Suprapubic skin (tissue), 4 donors: ENCODE results near the gene HSD17B1. TPM values are rescaled to one million over a fixed set of nuclear protein-coding genes. Genes with fewer than 3 reads are reported as not detected.
A peak's percentile ranks its signal among the peaks of the same experiment; 100 is the strongest.

Source experiments
- DNase-seq, 2 donors: peaks; one replicate each; pipeline ENCODE4 v3.0.0-alpha.2; 2019; ENCODE audit warnings: low spot score in 2 of 2
- H3K27ac ChIP-seq: fragments of 200-600 bp; sonication (generic); one replicate; pipeline ENCODE4 v1.5.1; 2019
- H3K27me3 ChIP-seq: fragments of 200-600 bp; sonication (generic); one replicate; pipeline ENCODE4 v1.5.1; 2019
- H3K36me3 ChIP-seq: fragments of 200-600 bp; sonication (generic); one replicate; pipeline ENCODE4 v1.5.1; 2019
- H3K4me1 ChIP-seq: fragments of 200-600 bp; sonication (generic); one replicate; pipeline ENCODE4 v1.5.1; 2019
- H3K4me3 ChIP-seq: fragments of 200-600 bp; sonication (generic); one replicate; pipeline ENCODE4 v1.5.1; 2019; ENCODE audit warnings: mild to moderate bottlenecking
- H3K9me3 ChIP-seq: fragments of 200-600 bp; sonication (generic); one replicate; pipeline ENCODE4 v1.5.1; 2019
- EP300 ChIP-seq: sonication (generic); formaldehyde crosslinking; IDR thresholded peaks from one replicate; pipeline ENCODE4 v1.6.1; 2017; ENCODE audit warnings: antibody characterized with exemption
- POLR2A ChIP-seq, 2 donors: fragments of 450-650 bp; IDR thresholded peaks; one replicate each; pipeline ENCODE4 v1.6.1; 2017; ENCODE audit warnings: antibody characterized with exemption in 2 of 2, mild to moderate bottlenecking in 2 of 2, moderate library complexity in 2 of 2
- POLR2AphosphoS5 ChIP-seq, 3 donors: sonication (generic); formaldehyde crosslinking; IDR thresholded peaks; one replicate each; pipeline ENCODE4 v1.6.1; 2017; ENCODE audit warnings: antibody characterized with exemption in 3 of 3
- WGBS: methylation state at CpG from one replicate; pipeline ENCODE4 v1.1.5; 2018; 5-methylcytosine and 5-hydroxymethylcytosine counted together
- total RNA-seq, 4 donors: library from RNA; depleted of rRNA; stranded (reverse); fragments of >200 nt; gene quantifications; one replicate each; pipeline ENCODE4 v1.1.0, GENCODE V29; 2016
- TF ChIP-seq, protein P1 (sequence below), 2 donors: fragments of 200-600 bp in 1 of 2; fragments of 450-650 bp in 1 of 2; sonication (generic) in 1 of 2; IDR thresholded peaks; one replicate each; pipeline ENCODE4 v1.5.1; 2016 to 2019; ENCODE audit warnings: antibody characterized with exemption in 2 of 2, mild to moderate bottlenecking in 1 of 2, moderate library complexity in 1 of 2

HSD17B1 gene
- total RNA-seq, 4 donors from 2014 or later = 1.2 to 8.8 (median 3.2) TPM

GRCh38 chr17:42517516-42517915, 35.2 kb upstream of the HSD17B1 start:
- no peaks in the 10 kb centered on the region for H3K9me3 ChIP-seq
- peak overlapping the region; percentile 87 for H3K27ac ChIP-seq
- DNase-seq = peak; percentile 94 to 95
- no peaks in the 10 kb centered on the region for H3K27me3 ChIP-seq
- TF ChIP-seq EP300 = no peak
- TF ChIP-seq, protein P1, sequence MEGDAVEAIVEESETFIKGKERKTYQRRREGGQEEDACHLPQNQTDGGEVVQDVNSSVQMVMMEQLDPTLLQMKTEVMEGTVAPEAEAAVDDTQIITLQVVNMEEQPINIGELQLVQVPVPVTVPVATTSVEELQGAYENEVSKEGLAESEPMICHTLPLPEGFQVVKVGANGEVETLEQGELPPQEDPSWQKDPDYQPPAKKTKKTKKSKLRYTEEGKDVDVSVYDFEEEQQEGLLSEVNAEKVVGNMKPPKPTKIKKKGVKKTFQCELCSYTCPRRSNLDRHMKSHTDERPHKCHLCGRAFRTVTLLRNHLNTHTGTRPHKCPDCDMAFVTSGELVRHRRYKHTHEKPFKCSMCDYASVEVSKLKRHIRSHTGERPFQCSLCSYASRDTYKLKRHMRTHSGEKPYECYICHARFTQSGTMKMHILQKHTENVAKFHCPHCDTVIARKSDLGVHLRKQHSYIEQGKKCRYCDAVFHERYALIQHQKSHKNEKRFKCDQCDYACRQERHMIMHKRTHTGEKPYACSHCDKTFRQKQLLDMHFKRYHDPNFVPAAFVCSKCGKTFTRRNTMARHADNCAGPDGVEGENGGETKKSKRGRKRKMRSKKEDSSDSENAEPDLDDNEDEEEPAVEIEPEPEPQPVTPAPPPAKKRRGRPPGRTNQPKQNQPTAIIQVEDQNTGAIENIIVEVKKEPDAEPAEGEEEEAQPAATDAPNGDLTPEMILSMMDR (IDR thresholded peaks at IDR 0.05) = peak; percentile 87 to 91
- TF ChIP-seq POLR2AphosphoS5 (IDR thresholded peaks at IDR 0.05) = no peak
- no peak for TF ChIP-seq POLR2A (IDR thresholded peaks at IDR 0.05)
- 10% methylated on average over 9 of the region's 9 CpGs for WGBS
- H3K4me3 ChIP-seq = no peak overlapping the region
- H3K4me1 ChIP-seq = peaks cover 58% of the 10 kb centered on the region
- H3K36me3 ChIP-seq = peaks cover 44% of the 10 kb centered on the region

GRCh38 chr17:42518046-42518754, 34.5 kb upstream of the HSD17B1 start:
- TF ChIP-seq EP300 (no peak), POLR2AphosphoS5 (IDR thresholded peaks at IDR 0.05) (peak in 1 of 3 donors; percentile 5), POLR2A (IDR thresholded peaks at IDR 0.05) (no peak)
- TF ChIP-seq, protein P1 (IDR thresholded peaks at IDR 0.05) = no peak
- Histone ChIP-seq H3K9me3 (no peaks in the 10 kb centered on the region), H3K27ac (peak overlapping the region; percentile 87), H3K27me3 (no peaks in the 10 kb centered on the region), H3K36me3 (peaks cover 50% of the 10 kb centered on the region), H3K4me1 (peaks cover 59% of the 10 kb centered on the region), H3K4me3 (no peak overlapping the region)
- WGBS = 15% methylated on average over 9 of the region's 9 CpGs
- peak; percentile 90 to 91 for DNase-seq

DNA sequence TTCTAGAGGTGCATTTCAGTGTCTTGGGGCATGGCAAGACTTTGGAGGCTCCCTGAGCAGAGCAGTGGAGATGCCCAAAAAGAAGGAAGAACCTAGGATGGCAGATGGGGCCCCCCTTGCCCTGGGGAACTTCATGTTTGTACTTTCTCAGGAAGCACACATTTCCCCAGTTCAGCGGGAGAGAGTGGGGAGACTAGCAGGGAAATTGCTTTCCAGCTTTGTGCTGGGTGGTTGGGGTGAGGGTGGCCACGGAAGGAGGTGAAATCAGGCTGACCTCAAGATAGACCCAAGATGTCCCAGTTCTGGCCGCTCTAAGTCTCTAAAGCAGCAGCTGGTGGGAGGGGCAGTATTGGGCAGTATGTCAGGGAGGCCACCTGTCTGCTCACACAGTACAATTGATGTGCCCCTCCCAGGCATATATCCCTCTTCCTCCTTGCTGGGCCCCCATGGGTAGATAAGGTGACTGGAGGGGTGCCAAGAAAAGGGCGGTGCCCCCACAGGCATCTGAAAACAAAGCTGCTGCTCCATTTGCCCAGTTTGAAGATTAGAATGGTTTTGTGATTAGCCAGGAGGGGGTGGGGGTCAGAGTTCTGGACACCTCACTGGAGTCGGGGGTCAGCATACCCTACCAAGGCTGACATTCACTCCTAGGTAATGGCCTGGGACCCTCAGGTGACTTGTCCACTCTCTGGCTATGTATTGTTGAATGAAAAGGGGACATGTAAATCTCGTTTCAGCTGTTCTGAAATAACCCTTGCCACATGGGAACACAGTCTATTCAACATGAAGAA, 33.8 kb upstream of the HSD17B1 start:
- Histone ChIP-seq H3K27me3 (no peaks in the 10 kb centered on the region), H3K4me1 (peaks cover 59% of the 10 kb centered on the region), H3K27ac (peak overlapping the region; percentile 87), H3K9me3 (no peaks in the 10 kb centered on the region), H3K36me3 (peaks cover 46% of the 10 kb centered on the region), H3K4me3 (no peak overlapping the region)
- DNase-seq = no peak
- WGBS = 53% methylated on average over 6 of the region's 6 CpGs
- TF ChIP-seq POLR2A (IDR thresholded peaks at IDR 0.05) (no peak), POLR2AphosphoS5 (IDR thresholded peaks at IDR 0.05) (no peak), EP300 (no peak)
- TF ChIP-seq, protein P1 (IDR thresholded peaks at IDR 0.05) = no peak

GRCh38 chr17:42519546-42520491, 32.9 kb upstream of the HSD17B1 start:
- Histone ChIP-seq H3K4me3 (no peak overlapping the region), H3K27ac (peak overlapping the region; percentile 87), H3K36me3 (peaks cover 38% of the 10 kb centered on the region), H3K4me1 (peaks cover 60% of the 10 kb centered on the region), H3K9me3 (no peaks in the 10 kb centered on the region), H3K27me3 (no peaks in the 10 kb centered on the region)
- peak; percentile 93 to 94 for DNase-seq
- TF ChIP-seq, protein P1 (IDR thresholded peaks at IDR 0.05) = no peak
- TF ChIP-seq EP300 (no peak), POLR2A (IDR thresholded peaks at IDR 0.05) (no peak), POLR2AphosphoS5 (IDR thresholded peaks at IDR 0.05) (peak in 2 of 3 donors; percentile 17 to 50)
- 46% methylated on average over 12 of the region's 12 CpGs for WGBS
